Tongue (tissue), 2 donors: Measurements from ENCODE around the gene LRP5. TPM values are rescaled to one million over a fixed set of nuclear protein-coding genes. Genes with fewer than 3 reads are reported as not detected.

ENCODE experiments used
- DNase-seq: peaks from one replicate; pipeline ENCODE4 v3.0.0-alpha.2; 2015
- total RNA-seq: library from RNA; depleted of rRNA; stranded (reverse); fragments of >200 nt; gene quantifications from one replicate; pipeline ENCODE4 v1.2.3, GENCODE V29; 2014

LRP5 gene
- total RNA-seq, 1 donor from 2014 or later = 67.5 TPM

DNA sequence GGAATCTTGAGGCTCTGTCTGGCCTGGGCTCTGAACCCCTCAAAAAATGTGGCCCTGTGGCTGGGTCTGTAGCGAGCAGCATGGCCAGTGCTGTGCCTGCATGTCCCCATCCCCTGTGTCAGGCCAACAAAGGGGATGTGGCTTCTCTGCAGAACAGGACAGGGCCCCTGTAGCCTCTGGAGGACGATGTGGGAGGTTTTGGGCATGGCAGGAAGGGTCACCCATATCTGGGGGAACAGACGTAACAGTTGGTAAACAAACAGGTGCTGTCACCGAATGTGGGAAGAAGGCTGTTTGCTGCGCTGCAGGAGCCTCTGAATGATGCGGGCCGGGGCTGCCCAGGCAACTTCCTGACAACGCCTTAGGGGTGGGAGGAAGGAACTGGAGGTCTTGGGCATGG, 35.0 kb downstream of the LRP5 start:
- DNase-seq = no peak

DNA sequence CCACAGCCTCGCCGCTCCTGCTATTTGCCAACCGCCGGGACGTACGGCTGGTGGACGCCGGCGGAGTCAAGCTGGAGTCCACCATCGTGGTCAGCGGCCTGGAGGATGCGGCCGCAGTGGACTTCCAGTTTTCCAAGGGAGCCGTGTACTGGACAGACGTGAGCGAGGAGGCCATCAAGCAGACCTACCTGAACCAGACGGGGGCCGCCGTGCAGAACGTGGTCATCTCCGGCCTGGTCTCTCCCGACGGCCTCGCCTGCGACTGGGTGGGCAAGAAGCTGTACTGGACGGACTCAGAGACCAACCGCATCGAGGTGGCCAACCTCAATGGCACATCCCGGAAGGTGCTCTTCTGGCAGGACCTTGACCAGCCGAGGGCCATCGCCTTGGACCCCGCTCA, 35.5 kb downstream of the LRP5 start:
- DNase-seq = no peak

DNA sequence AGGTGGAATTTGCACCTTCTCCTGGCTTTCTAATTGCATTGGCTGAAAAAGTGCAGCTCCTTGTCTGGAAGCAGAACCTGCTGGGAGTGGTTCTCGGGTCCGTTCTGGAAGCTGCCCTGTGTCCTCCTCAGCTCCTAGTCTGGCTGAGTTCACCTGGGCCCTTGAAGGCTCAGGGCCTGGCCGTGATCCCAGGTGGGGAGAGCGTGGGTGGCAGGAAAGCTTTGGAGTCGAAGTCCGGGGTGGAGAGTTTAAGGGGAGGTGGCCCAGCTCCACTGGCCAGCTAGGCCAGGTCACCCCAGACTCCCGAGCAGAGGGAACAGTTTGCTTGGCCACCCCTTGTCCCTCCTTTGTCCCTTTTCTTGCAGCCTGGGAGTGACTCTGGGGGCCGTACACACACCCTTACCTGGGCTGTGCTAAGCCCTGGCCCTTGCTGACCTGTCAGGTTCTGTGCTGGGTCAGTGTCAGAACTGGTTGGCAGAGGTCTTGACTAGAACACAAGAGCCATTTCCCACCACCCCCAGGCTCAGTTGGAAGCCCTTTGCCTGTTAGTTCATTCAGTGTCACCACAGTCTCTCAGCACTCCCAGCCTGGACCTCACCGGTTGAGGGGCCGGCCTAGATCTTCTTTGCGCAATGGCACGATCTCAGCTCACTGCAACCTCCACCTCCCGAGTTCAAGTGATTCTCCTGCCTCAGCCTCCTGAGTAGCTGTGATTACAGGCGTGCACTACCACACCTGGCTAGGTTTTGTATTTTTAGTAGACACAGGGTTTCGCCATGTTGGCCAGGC, 37.3 kb downstream of the LRP5 start:
- no peak for DNase-seq

DNA sequence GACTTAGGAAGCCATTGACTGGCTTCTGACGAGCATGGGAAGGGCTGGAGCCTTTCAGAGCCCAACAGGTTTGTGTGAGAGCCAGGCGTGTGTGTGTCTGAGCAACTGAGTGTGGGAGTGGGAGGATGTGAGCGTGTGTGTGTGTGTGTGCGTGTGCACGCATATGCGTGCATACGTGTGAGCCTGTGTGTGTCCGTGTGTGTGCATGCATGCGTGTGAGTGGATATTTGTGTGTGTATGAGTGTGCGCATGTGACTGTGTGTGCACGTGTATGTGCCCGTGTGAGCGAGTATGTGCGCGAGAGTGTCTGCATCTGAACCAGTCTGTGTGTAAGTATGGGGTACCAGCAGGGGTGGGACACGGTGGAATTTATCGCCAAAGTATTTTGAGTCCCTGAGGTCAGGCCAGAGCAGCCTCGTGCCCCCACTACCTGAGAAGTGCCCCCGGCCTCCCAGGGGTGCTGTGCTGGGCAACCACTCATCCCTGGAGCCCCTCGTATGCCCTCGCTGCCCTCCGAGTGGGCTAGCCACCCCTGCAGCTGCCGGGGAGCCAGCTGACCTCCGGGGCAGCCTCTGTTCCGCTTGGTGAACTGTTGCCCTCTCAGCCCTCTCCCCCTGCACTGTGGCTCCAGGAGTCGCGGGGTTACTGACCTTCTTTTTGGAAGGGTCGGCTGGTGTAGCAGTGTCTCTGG, 38.5 kb downstream of the LRP5 start:
- no peak for DNase-seq

DNA sequence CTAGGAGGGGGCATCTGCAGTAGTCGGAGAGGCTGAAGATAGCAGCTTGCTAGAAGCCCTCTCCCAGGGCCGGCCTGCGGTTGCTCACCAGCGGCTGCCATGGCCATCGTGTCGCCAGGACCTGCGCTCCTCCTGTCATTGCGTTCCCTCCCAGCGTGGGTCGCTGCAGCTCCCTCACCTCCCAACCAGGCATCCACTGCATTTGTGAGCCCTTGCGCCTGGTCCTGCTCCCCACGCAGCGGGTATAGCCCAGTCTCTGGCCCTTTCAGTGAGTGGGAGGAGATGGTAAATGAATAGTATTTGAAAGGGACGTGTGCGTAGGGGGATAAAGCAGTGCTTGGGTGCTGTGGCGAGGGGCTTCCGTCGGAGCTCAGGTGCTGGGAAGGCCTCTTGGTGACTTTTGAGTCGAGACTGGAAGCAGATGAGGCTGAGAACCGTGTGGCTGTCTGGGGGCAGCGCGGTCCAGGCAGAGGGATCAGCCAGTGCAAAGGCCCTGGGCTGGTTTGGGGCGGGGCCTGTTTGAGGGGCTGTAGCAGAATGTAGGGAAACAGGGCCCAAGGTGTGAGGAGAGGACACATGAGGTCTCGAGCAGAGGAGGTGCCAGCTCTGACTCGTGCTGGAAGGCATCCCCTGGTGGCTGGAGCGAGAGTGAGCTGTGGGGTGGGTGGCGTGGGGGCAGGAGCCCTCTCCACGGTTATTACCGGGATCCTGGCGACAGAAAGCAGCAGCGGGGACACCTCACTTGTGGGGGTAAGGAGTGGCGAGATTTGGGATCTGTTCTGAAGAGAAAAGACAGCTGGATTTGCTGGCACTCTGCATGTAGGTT, 39.3 kb downstream of the LRP5 start:
- no peak for DNase-seq

DNA sequence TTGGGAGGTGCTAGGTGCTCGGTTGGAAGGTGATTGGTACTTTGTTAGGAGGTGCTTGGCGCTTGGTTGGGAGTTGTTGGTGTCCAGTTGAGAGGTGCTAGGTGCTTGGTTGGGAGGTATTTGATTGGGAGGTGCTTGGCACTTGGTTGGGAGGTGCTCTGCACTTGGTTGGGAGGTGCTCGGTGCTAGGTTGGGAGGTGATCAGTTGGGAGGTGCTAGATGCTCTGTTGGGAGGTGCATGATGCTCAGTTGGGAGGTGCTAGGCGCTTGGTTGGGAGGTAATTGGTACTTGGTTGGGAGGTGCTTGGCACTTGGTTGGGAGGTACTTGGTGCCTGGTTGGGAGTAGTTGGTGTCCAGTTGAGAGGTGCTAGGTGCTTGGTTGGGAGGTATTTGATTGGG, 40.2 kb downstream of the LRP5 start:
- no peak for DNase-seq

DNA sequence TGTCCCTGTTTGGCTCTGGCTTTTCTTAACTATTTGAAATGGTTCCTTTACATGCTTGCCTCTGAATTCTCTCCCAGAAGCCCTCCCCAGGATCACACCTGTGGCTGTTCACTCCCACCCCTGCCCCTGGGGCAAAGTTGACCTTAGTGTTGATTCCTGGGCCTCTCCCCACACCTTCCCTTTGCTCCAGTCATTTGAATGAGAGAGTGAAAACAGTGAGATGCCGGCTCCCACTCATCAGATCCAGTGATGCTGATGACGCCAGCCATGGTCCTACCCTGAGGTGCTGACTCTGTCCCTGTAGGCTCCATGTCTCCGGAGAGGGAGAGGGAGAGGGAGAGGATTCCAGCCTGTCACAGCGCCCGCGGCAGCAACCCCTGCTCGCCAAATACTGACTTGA, 40.7 kb downstream of the LRP5 start:
- DNase-seq = no peak

DNA sequence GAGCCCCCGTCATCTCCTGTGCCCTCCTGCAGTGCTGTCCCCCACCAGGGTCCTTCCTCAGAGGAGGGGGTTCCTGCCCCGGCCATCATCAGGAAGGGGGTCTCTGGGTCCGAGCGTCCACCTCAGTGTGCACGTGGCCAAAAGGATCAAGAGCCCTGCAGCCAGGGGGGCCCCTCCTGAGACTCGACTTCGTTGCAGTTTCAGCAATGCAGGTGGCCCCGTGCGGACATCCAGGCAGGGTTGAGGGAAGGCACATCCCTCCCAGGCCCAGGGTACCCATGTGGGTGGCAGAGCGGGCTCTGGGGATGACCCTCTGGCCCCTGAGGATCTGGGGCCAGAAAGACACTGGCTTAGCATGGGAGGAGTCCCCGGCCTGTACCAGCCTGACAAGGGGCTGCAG, 41.3 kb downstream of the LRP5 start:
- DNase-seq = no peak

DNA sequence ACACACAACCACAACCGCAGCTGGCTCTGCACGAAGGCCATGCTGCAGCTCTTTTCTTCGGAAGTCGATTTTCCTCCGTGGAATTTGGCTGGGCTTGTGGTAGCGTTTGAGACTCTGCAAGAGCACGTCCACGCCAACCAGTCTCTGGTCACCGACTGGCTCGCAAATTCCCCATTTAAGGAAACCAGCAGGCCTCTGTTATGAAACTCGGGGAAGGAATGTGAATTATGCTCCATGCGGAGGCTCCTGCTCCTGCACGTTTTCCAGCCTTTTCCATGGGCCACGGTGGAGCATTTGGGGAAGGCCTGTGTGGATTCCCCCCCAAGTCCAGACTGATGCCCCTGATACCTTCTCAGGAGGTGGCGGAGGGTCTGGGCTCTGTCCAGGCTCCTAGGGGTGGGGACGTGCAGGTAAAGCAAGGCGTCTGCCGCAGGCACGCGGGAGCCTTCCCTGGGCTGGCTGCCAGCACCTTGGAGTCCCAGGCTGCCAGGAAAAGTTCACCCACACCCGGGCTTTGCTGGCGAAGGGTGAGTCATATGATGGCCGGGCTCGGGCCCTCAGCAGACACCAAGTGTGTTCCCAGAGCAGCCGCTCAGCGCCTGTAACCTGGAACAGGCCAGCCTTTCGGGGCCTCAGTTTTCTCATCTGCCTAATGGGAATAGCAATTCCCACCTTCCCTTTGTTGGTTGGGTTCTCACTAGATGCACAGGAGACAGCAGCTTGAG, 41.9 kb downstream of the LRP5 start:
- DNase-seq = peak; percentile 65

DNA sequence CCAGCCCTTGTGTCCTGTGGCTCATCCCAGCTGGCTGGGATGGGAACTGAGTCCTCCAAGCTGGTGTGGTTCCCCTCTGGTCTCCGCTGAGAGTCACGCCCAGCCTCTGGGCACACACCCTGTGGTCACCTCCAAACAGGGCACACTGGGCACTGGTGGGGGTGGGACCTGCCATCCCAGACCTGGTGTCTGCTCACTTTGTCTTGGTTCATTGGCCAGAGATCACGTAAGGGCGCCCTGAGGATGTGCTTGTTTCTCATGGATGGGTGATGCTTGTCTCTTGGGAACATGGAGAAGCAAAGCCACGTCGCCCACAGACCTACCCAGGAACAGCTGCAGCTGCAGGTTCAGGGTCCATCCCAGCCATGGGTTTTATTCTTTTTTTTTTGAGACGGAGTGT, 43.1 kb downstream of the LRP5 start:
- DNase-seq = no peak

DNA sequence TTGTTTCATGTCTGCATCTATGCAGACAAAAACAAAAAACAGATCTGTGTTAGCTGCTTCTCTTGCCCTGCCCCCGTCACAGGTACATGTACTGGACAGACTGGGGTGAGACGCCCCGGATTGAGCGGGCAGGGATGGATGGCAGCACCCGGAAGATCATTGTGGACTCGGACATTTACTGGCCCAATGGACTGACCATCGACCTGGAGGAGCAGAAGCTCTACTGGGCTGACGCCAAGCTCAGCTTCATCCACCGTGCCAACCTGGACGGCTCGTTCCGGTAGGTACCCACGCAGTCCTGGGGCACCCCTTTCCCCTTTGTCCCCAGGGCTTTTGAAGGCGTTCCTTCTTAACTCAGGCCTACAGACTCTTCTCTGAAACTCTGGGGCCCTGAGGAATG, 45.2 kb downstream of the LRP5 start:
- no peak for DNase-seq

DNA sequence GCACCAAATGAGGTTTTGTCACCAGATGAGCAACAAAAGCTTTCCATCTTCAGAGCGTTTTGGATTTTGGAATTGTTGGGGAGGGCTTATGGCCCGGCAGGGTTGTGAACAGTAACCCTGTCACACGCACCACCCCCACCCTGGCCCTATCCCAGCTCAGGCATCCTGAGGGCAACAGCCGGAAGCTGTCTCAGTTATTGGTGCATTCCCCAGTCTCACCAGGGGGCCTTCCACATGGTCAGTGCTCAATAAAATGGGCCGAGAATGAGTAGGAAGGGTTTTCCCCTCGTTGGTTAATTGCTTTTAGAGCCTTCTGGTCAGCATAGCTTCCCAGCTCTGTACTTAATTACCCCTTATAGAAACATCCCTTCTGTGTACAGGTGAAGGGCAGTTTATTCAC, 46.0 kb downstream of the LRP5 start:
- DNase-seq = no peak

DNA sequence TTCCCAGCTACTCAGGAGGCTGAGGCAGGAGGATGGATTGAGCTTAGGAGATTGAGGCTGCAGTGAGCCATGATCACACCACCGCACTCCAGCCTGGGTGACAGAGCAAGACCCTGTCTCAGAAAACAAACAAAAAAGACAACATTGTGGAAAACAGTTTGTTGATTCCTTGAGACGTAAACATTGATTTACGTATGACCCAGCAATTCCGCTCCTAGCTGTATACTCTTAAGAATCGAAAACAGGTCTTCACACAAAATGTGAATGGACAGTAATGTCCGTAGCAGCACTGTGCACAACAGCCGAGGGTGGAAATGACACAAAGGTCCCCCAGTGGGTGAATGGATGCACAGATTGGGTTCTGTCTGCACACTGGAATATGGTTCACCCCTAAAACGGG, 49.3 kb downstream of the LRP5 start:
- DNase-seq = no peak

DNA sequence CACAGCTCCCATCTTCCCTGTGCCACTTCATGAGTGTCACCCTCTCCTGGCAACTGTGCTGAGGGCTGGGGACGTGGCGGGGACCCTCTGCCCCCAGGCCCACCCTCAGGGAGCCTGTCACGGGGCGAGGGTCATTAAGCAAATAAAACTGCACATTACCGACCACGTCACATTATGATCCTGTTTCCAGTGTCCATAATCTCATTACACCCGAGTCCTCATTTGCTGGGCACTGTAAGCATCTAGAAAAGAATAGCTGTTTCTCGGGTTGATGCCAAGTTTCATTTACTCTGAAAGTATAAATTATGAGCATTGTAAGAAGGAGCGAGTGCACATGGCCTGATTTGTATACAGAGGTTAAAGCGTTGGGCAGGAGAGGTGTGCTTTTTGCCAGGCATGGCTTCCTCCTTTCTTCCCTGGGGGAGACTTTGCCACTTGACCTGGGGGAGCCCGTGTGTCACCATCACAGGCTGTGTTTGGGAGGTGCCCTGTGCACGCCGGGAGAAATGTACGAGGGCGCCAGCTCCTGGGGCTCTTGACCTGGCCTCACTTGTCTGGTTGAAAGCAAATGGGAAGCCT, 50.5 kb downstream of the LRP5 start:
- no peak for DNase-seq

DNA sequence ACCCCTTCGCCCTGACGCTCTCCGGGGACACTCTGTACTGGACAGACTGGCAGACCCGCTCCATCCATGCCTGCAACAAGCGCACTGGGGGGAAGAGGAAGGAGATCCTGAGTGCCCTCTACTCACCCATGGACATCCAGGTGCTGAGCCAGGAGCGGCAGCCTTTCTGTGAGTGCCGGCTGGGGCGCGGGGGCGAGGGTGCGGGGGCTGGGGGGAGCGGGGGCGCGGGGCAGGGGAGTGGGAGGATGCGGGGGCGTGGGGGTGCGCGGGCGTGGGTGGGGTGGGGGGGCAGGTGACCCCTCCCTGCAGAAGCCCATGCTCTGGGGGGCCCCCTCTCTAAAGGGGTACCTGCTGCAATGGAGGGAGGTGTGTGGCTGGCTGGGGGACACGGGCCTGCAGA, 51.4 kb downstream of the LRP5 start:
- DNase-seq = no peak

DNA sequence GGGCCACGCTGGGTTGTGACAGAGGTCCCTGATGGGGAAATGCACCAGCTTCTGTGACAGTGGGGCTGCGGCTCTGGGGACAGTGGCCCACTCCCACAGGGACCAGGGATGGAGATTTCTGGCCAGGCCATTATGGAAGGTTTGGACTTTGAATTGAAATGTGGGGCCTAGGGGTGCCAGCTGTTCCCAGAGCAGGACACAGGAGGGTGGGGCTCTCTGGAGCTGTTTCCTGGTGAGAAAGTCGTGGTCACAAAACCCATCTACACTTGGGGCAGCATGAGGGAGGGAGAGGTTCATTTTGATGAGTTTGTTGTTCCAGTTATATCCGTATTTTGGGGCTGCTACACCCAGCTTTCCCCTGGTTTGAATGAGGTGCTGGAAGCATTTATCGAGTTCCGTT, 52.2 kb downstream of the LRP5 start:
- no peak for DNase-seq

DNA sequence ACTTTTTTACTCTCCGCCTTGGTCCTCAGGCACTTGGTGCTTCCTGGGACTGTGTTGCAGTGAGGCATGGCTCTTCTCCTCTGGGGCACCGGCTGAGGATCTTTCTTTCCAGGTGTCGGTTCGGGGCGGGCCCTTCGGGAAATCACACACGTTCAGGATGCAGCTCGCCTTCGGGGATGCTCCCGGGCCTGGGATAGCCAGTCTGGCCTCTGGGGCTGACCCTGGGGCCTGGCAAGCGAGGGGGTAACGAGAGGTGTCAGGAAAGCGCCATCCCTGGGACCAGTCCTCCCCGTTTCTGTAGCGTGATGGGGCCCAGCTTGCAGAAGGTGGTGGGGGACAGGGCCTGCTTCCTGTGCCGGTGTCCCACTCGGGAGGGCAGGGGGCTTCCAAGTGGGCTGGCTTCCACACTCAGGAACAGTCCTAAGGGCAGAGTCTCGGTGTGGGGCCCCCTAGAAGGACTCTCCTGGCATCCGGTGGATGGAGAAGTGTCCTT, 53.6 kb downstream of the LRP5 start:
- DNase-seq = no peak

DNA sequence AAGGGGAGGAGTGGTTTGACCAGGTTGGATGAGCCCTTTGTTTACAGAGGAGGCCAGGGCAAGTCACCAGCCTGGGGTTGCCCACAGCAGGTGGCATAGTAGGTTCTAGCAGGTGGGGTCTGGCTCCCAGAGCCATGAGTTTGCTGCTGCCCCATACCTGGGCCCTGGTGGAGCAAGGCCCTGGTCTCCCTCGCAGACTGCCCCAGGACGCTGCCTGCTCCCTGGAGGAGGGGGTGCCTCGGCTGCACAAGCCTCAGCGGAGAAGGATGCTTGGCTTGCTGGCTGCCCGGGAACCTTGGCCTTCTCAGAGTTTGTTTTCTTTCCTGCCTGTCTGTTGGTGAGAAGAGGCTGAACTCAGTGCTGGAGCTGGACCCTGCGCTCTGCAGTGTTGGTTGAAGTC, 54.9 kb downstream of the LRP5 start:
- DNase-seq = no peak

DNA sequence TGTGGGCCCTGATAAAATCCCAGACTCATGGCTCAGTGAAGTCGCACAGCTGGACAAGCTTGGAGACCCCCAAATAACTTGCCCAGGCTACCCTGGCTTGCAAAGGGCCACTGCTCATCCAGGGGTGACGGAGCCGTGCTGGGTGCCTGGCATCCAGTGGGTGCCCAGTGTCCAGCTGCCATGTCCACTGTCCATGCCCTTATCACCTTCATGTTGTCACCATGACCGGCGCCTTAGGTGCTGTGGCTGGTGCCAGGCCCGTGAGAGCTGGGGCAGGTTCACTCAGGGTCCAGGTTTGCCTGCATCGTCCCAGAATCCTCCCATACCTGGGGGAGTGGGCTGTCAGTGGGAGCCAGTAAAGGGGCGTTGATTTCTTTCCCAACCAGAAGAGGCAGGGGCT, 57.4 kb downstream of the LRP5 start:
- DNase-seq = no peak

DNA sequence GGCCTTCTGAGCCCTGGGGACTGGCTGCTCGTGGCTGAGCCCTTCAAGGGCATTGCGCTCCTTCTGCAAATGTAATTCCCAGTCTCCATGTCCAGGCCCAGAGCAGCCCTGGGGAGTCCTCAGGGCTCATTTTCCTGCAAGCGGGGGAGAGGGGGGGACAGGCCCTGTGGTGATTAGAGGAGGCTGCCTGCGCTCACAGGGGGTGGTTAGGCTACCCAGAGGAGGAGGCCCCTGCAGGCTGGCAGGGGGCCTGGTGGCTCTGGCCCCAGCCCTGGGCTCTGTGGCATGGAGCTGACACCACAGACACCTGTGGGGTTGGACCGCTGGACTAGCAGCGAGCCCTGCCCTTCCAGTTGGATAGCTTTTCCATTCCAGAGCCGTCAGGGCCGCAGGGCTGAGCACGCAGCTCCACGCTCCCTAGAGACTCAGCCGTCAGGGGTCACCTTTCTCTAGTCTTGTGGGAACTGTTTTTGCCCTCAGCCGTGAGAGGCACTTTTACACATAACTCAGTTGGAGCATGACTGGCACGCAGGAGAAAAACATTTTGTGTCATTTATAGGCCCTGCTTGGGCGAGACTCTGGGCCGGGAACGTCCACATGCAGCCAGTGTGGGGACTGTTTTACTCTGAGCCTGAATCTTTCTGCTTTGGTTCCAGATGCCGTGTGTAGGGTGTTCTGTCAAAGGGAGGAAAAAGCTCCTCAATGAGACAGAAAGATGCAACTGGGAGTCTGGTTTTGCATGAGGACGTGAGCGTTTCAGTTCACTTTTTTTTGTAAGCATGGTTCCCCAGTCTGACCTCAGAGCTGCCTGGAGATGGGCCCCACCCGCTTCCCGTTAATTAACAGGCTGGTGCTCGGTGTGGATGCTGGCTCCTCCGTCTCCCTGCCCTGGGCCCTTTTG, 58.1 kb downstream of the LRP5 start:
- DNase-seq = peak; percentile 59
